Rectal smooth muscle tissue (tissue), 1 donor: Measurements from ENCODE around the gene OCRL.
A peak's percentile ranks its signal among the peaks of the same experiment; 100 is the strongest.

Experiments
- H3K27ac ChIP-seq: one replicate; pipeline ENCODE4 v1.7.0; 2013; ENCODE audit warnings: low read depth, low read length, inconsistent platforms
- H3K27me3 ChIP-seq: one replicate; pipeline ENCODE4 v1.7.0; 2013; ENCODE audit warnings: low read length; ENCODE audit not compliant: control insufficient read depth, insufficient read depth
- H3K36me3 ChIP-seq: one replicate; pipeline ENCODE4 v1.7.0; 2013; ENCODE audit warnings: low read length; ENCODE audit not compliant: control insufficient read depth, insufficient read depth
- H3K4me1 ChIP-seq: one replicate; pipeline ENCODE4 v1.7.0; 2013; ENCODE audit warnings: low read length; ENCODE audit not compliant: control insufficient read depth, insufficient read depth
- H3K4me3 ChIP-seq: one replicate; pipeline ENCODE4 v1.7.0; 2013; ENCODE audit warnings: low read length
- H3K9ac ChIP-seq: one replicate; pipeline ENCODE4 v1.7.0; 2013; ENCODE audit warnings: low read length

Gene OCRL

GRCh38 chrX:129522184-129523078 is 17.6 kb upstream of the OCRL start:
- peaks cover 2% of the 10 kb centered on the region for H3K4me1 ChIP-seq
- no peaks in the 10 kb centered on the region for H3K27me3 ChIP-seq

GRCh38 chrX:129523079-129523911 is 16.8 kb upstream of the OCRL start, which contains the start of gene SMARCA1:
SMARCA1 (minus strand) TSS chrX:129523490; CDS start chrX:129523370, 120 bp downstream.
- Histone ChIP-seq H3K27ac (peak within 1 kb of the TSS; percentile 92), H3K4me1 (peaks cover under 1% of the 10 kb centered on the region), H3K9ac (peak within 1 kb of the TSS; percentile 39), H3K27me3 (no peaks in the 10 kb centered on the region), H3K36me3 (no peaks in the 10 kb centered on the region), H3K4me3 (peak within 1 kb of the TSS; percentile 68)

More at GRCh38 chrX:129522184-129523078, 17.6 kb upstream of the OCRL start:
- Histone ChIP-seq H3K36me3 (no peaks in the 10 kb centered on the region), H3K4me3 (peak overlapping the region; percentile 68), H3K9ac (no peak overlapping the region), H3K27ac (peak overlapping the region; percentile 92)

GRCh38 chrX:129524250-129524850 is 15.7 kb upstream of the OCRL start:
- Histone ChIP-seq H3K27ac (no peak overlapping the region), H3K4me3 (no peak overlapping the region), H3K27me3 (no peaks in the 10 kb centered on the region), H3K9ac (no peak overlapping the region), H3K36me3 (no peaks in the 10 kb centered on the region), H3K4me1 (no peaks in the 10 kb centered on the region)

- no peaks in the 10 kb centered on the region for H3K4me1 ChIP-seq
- no peaks in the 10 kb centered on the region for H3K27me3 ChIP-seq
- H3K4me3 ChIP-seq, result no peak overlapping the region
- no peak overlapping the region for H3K9ac ChIP-seq
- H3K36me3 ChIP-seq, result no peaks in the 10 kb centered on the region
- H3K27ac ChIP-seq, result no peak overlapping the region
Observed at GRCh38 chrX:129525162-129525561, 14.9 kb upstream of the OCRL start.

- H3K9ac ChIP-seq, result no peak overlapping the region
- no peak overlapping the region for H3K4me3 ChIP-seq
- no peaks in the 10 kb centered on the region for H3K4me1 ChIP-seq
- H3K27me3 ChIP-seq, result no peaks in the 10 kb centered on the region
- no peaks in the 10 kb centered on the region for H3K36me3 ChIP-seq
- H3K27ac ChIP-seq, result no peak overlapping the region
Observed at GRCh38 chrX:129525896-129526295, 14.2 kb upstream of the OCRL start.

GRCh38 chrX:129529685-129530281 is 10.3 kb upstream of the OCRL start:
- Histone ChIP-seq H3K36me3 (no peaks in the 10 kb centered on the region), H3K4me1 (no peaks in the 10 kb centered on the region), H3K9ac (no peak overlapping the region), H3K27me3 (no peaks in the 10 kb centered on the region), H3K27ac (no peak overlapping the region), H3K4me3 (no peak overlapping the region)

- H3K4me1 ChIP-seq, result no peaks in the 10 kb centered on the region
- H3K4me3 ChIP-seq, result no peak overlapping the region
- H3K9ac ChIP-seq, result no peak overlapping the region
- no peak overlapping the region for H3K27ac ChIP-seq
- H3K27me3 ChIP-seq, result no peaks in the 10 kb centered on the region
- no peaks in the 10 kb centered on the region for H3K36me3 ChIP-seq
Observed at GRCh38 chrX:129530410-129530809, 9.6 kb upstream of the OCRL start.

GRCh38 chrX:129531132-129531531 is 8.9 kb upstream of the OCRL start:
- Histone ChIP-seq H3K27me3 (no peaks in the 10 kb centered on the region), H3K36me3 (no peaks in the 10 kb centered on the region), H3K9ac (no peak overlapping the region), H3K4me3 (no peak overlapping the region), H3K27ac (no peak overlapping the region), H3K4me1 (no peaks in the 10 kb centered on the region)

GRCh38 chrX:129534816-129535578 is 5.1 kb upstream of the OCRL start:
- Histone ChIP-seq H3K27me3 (peaks cover 2% of the 10 kb centered on the region), H3K9ac (no peak overlapping the region), H3K4me1 (no peaks in the 10 kb centered on the region), H3K36me3 (no peaks in the 10 kb centered on the region), H3K27ac (no peak overlapping the region), H3K4me3 (no peak overlapping the region)

- Histone ChIP-seq H3K36me3 (no peaks in the 10 kb centered on the region), H3K4me1 (no peaks in the 10 kb centered on the region), H3K9ac (no peak overlapping the region), H3K27me3 (peaks cover 2% of the 10 kb centered on the region), H3K4me3 (peak overlapping the region; percentile 78), H3K27ac (peak overlapping the region; percentile 65)
Observed at GRCh38 chrX:129540722-129541184, 694 bp downstream of the OCRL start.

- Histone ChIP-seq H3K27me3 (no peaks in the 10 kb centered on the region), H3K9ac (no peak overlapping the region), H3K4me3 (no peak overlapping the region), H3K4me1 (no peaks in the 10 kb centered on the region), H3K36me3 (no peaks in the 10 kb centered on the region), H3K27ac (no peak overlapping the region)
Observed at GRCh38 chrX:129544780-129545179, 4.7 kb downstream of the OCRL start.
